ENCODE measurements around the gene FXR2.

The FXR2 gene

DNA sequence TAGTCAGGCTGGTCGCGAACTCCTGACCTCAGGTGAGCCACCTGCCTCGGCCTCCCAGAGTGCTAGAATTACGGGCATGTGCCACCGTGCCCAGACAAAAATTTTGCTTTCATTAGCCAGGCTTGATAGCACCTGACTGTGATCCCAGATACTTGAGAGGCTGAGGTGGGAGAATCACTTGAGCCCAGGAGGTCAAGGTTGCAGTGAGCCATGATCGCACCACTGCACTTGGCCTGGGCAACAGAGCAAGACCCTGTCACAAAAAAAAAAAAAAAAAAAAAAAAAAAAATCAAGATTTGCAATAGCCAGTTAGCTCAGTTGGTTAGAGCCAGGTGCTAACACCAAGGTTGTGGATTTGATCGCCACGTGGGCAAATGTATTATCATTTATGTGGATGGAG is 6.1 kb upstream of the FXR2 start:
- ChIA-PET POLR2A (no interaction called here), CTCF (interaction anchor here (2.2 to 2.8 kb wide), 2 partner anchors 12 to 60 kb away, joined by 7 to 21 read pairs; no protein-coding TSS in a partner anchor)
- TF ChIP-seq, protein P1, sequence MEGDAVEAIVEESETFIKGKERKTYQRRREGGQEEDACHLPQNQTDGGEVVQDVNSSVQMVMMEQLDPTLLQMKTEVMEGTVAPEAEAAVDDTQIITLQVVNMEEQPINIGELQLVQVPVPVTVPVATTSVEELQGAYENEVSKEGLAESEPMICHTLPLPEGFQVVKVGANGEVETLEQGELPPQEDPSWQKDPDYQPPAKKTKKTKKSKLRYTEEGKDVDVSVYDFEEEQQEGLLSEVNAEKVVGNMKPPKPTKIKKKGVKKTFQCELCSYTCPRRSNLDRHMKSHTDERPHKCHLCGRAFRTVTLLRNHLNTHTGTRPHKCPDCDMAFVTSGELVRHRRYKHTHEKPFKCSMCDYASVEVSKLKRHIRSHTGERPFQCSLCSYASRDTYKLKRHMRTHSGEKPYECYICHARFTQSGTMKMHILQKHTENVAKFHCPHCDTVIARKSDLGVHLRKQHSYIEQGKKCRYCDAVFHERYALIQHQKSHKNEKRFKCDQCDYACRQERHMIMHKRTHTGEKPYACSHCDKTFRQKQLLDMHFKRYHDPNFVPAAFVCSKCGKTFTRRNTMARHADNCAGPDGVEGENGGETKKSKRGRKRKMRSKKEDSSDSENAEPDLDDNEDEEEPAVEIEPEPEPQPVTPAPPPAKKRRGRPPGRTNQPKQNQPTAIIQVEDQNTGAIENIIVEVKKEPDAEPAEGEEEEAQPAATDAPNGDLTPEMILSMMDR (IDR thresholded peaks at IDR 0.05; ENCODE audit: insufficient read depth, low read length, missing control alignments), result no peak
- no peak for DNase-seq (ENCODE audit: low read depth, low spot score)
- no peak overlapping the region for H3K4me3 ChIP-seq (ENCODE audit: low read depth, low read length)

DNA sequence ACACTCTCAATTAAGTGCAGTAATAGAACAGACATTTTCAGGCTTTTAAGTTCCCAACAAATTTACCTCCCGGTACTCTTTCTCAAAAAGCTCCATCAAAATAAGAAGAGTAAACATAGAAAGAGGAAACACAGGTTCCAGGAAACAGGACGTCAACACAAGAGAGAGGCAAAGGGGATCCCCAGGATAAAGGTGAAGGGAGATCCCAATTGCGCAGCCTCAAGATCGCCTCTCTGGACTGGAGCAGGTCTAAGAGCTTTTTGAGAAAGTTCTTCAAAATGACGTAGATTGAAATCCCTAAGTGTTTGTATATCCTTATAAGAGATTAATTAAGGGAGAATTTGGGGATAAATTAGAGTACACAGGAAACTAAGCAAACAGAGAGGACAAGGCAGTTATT is 3.9 kb upstream of the FXR2 start:
- no peak for DNase-seq (ENCODE audit: low read depth, low spot score)
- TF ChIP-seq, protein P1 (IDR thresholded peaks at IDR 0.05; ENCODE audit: insufficient read depth, low read length, missing control alignments), result no peak
- H3K4me3 ChIP-seq (ENCODE audit: low read depth, low read length), result no peak overlapping the region
- ChIA-PET POLR2A (no interaction called here), CTCF (interaction anchor here (1.7 to 6.2 kb wide), 2 partner anchors 11 to 69 kb away, joined by 5 to 67 read pairs; partner anchors contain the start of genes SAT2 and SHBG)

DNA sequence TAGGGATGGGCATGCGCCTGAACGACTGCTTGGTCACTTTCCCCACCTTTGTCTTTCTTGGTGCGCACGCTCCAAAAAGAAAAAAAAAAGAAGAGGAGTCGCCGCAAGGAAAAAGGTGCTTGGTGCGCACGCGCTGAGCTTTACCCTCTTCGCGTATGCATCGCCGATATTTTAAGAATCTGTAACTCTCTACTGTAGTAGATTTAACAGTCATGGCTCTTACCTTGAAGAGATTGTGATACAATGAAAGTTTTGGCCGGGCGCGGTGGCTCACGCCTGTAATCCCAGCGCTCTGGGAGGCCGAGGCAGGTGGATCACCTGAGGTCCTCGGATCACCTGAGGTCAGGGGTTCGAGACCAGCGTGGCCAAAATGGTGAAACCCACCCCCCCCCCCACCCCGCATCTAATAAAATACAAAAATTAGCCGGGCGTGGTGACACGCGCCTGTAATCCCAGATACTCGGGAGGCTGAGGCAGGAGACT is 609 bp upstream of the FXR2 start:
- ChIA-PET POLR2A (interaction anchor here (0.6 to 2.3 kb wide), 8 partner anchors 12 to 71 kb away, joined by 3 to 14 read pairs (median 3); partner anchors contain the start of genes SAT2 and TP53), CTCF (interaction anchor here (0.6 to 8.1 kb wide), 11 partner anchors 9 to 171 kb away, joined by 3 to 67 read pairs (median 5); partner anchors contain the start of genes CHRNB1, SAT2, SHBG and SOX15)
- DNase-seq (ENCODE audit: low read depth, low spot score), result no peak
- peak overlapping the region; percentile 50 for H3K4me3 ChIP-seq (ENCODE audit: low read depth, low read length)
- TF ChIP-seq, protein P1 (IDR thresholded peaks at IDR 0.05; ENCODE audit: insufficient read depth, low read length, missing control alignments), result no peak

DNA sequence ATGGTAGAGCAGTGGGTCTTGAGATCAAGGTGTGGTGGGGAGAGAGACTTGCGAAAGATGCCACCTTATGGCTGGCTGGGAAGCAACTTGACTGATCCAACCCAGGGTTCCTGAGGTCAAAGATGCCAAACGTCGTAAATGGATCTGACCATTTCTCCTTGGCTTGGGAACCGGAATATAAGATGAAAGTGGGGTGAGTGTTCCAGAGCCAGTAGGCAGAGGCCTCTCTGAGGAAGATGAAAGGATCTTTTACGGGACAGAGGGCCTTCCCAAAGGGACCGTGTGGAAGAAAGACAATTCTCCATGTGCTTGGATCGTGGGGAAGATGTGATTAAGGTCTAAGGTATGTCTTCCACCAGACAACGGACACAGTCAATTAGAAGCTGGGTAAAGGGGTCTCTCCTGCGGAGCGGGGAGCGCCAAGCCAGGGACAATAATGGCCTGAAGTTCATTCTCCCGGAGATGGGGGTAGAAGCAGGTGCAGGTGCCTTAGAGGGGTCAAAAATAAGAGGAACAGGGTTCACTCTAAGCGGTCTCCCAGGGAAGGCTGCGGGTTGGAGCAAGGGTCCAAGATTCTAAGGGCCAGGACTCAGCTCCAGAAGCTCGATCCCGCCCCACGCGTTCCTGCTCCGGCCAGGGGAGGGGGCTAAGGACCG is 800 bp downstream of the FXR2 start:
- CTCF ChIA-PET, result interaction anchor here (0.8 to 8.1 kb wide), 9 partner anchors 9 to 73 kb away, joined by 3 to 67 read pairs (median 7); partner anchors contain the start of genes ATP1B2, SAT2, SHBG and SOX15
- H3K4me3 ChIP-seq (ENCODE audit: low read depth, low read length), result peak overlapping the region; percentile 87
- POLR2A ChIA-PET, result interaction anchor here (1.2 to 2.3 kb wide), 5 partner anchors 14 to 73 kb away, joined by 3 to 14 read pairs (median 4); partner anchors contain the start of genes SAT2 and TP53
- TF ChIP-seq, protein P1 (IDR thresholded peaks at IDR 0.05; ENCODE audit: insufficient read depth, low read length, missing control alignments), result no peak
- DNase-seq (ENCODE audit: low read depth, low spot score), result no peak

DNA sequence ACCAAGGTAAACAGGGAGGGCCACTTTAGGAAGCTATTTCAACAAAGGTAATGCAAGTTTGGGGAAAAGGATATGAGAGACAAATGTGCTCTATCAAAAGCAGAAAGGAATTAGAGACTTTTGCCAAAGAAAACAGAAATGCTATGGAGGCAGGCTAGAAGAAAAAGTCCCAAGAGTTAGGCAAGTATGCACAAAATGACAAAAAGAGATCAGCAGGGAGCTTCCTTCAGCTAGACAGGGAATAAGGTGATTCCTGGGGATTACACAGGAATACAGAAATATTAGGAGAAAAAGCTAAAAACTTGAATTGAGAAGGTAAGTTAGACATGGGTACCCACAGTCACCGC is 2.4 kb downstream of the FXR2 start:
- CTCF ChIA-PET, result interaction anchor here (0.9 to 8.1 kb wide), 8 partner anchors 15 to 75 kb away, joined by 3 to 61 read pairs (median 6); partner anchors contain the start of genes SHBG, SOX15, TP53 and WRAP53
- peak overlapping the region; percentile 21; the same call in 1 of the 2 replicates for H3K4me3 ChIP-seq (ENCODE audit: low read depth, low read length)
- TF ChIP-seq, protein P1 (IDR thresholded peaks at IDR 0.05; ENCODE audit: insufficient read depth, low read length, missing control alignments), result no peak
- DNase-seq (ENCODE audit: low read depth, low spot score), result no peak
- POLR2A ChIA-PET, result interaction anchor here (0.8 to 1.8 kb wide), 3 partner anchors 11 to 23 kb away, joined by 3 to 5 read pairs (median 3); partner anchors contain the start of genes SAT2 and SOX15

Data from AG04449 (cell line).